Urinary bladder (tissue), 4 donors: ENCODE results near the gene MYZAP. TPM values are rescaled to one million over a fixed set of nuclear protein-coding genes. Genes with fewer than 3 reads are reported as not detected.
A peak's percentile ranks its signal among the peaks of the same experiment; 100 is the strongest.

Experiments used
- DNase-seq: peaks from one replicate; pipeline ENCODE4 v3.0.0-alpha.2; 2015; ENCODE audit errors: extremely low spot score
- H3K27ac ChIP-seq: one replicate; pipeline ENCODE4 v1.5.1; 2013; ENCODE audit warnings: low read depth, mild to moderate bottlenecking, moderate library complexity
- H3K36me3 ChIP-seq: one replicate; pipeline ENCODE4 v1.6.1; 2013; ENCODE audit warnings: mild to moderate bottlenecking, moderate library complexity; ENCODE audit not compliant: insufficient read depth
- H3K4me1 ChIP-seq: one replicate; pipeline ENCODE4 v1.6.1; 2013; ENCODE audit warnings: mild to moderate bottlenecking, moderate library complexity; ENCODE audit not compliant: insufficient read depth
- H3K4me3 ChIP-seq: one replicate; pipeline ENCODE4 v1.5.1; 2013; ENCODE audit warnings: low read depth, low read length
- WGBS: extraction: QIAGEN DNeasy Blood & Tissue Kit; methylation state at CpG from one replicate; pipeline ENCODE4 v1.1.7; 2013; 5-methylcytosine and 5-hydroxymethylcytosine counted together
- polyA plus RNA-seq: library from polyadenylated mRNA; stranded (reverse); fragments of 200-250 nt; gene quantifications from one replicate; pipeline ENCODE4 v1.2.3, GENCODE V29; 2013
- total RNA-seq: library from RNA; depleted of rRNA; stranded (reverse); fragments of >200 nt; gene quantifications from one replicate; pipeline ENCODE4 v1.2.3, GENCODE V29; 2014
- donor health status: healthy with polysubstance abuse.
- donor health status: healthy.

MYZAP gene
- total and polyA plus RNA-seq, 2 donors: 19.2 to 152 TPM

- WGBS: 53% methylated on average over 2 of the region's 2 CpGs
- peaks cover 1% of the 10 kb centered on the region for H3K4me1 ChIP-seq
- no peak for DNase-seq
- H3K36me3 ChIP-seq: no peaks in the 10 kb centered on the region
- H3K4me3 ChIP-seq: no peak overlapping the region
- peak overlapping the region; percentile 35 for H3K27ac ChIP-seq
Measured at GRCh38 chr15:57589754-57590153, 1.9 kb upstream of the MYZAP start.

DNA sequence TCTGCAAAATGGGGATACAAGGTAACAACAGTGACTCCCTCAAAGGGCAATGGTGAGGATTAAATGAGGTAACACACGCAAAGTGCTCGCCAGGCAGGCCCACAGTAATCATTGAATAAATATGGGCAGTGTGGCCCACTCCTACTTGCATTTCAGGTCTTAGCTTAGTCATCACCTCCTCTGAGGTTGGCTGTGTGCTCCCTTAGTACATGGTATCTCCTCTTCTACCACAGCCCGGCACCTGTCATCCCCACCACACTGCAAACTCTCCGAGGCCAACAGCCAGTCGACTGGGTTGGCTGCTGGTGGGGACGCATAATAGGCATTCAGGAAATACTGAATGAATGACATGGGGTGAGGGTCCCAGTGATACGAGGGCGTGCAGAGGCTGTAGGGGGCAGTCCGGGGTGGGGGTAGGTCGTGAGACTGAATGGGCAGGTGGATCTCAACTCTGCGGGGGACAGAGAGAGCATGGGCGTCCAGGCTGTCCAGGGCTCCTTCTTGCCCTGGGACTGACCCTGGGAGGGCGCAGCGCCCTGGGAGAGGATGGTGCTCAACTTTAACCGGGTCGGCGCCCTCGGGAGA, 375 bp upstream of the MYZAP start:
- no peak for DNase-seq
- H3K4me3 ChIP-seq: peak overlapping the region; percentile 82
- 23% methylated on average over 18 of the region's 18 CpGs for WGBS
- peaks cover 2% of the 10 kb centered on the region for H3K4me1 ChIP-seq
- no peaks in the 10 kb centered on the region for H3K36me3 ChIP-seq
- H3K27ac ChIP-seq: peak overlapping the region; percentile 33

DNA sequence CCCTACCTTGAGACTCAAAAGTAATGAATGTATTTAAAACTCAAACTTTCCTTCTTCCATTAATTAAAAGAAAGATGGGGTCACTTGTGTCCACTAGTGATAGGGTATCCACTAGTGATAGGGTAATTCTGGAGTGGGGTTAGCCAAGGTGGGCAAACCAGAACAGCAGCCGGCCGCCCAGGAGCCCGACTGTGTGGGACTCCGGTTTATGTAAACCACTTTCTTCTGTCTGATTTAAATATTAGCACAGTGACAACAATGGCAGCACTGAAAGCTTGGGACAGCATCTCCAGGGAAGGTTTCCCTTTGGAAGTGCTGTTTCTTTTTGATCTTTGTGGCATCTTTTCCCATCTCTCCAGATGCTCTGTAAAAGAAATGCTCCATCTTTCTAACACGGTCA, 722 bp downstream of the MYZAP start:
- H3K4me1 ChIP-seq: peaks cover 4% of the 10 kb centered on the region
- no peak for DNase-seq
- peak overlapping the region; percentile 26 for H3K27ac ChIP-seq
- peak overlapping the region; percentile 82 for H3K4me3 ChIP-seq
- 48% methylated on average over 5 of the region's 5 CpGs for WGBS
- no peaks in the 10 kb centered on the region for H3K36me3 ChIP-seq

DNA sequence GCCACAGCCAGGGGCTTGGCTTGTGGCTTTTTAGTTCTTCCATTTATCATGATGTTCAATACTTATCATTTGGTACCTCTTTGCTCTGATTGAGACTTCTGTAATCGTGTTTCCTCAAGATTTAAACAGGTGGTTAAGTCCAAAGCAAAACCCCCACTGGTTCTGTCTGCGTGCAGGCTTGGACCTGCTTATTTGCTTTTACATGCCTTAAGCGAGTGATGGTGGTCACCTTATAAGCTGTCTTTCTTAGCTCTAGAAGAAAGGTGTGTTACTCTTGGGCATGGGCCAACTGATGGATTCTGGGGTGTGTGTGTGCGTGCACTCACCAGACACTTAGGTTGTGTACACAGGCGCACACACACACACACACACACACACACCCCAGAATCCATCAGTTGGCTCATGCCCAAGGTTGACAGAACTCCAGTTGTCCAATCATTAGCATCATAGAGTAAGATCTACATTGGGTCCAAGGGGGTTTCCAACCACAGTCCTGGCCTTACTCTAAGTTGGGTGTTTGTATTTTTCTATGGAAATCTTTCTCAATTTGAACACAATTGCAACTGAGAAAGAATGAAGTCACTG, 1.2 kb downstream of the MYZAP start:
- 77% methylated on average over 5 of the region's 5 CpGs for WGBS
- Histone ChIP-seq H3K4me3 (peak overlapping the region; percentile 82), H3K27ac (peak overlapping the region; percentile 26), H3K4me1 (peaks cover 4% of the 10 kb centered on the region), H3K36me3 (no peaks in the 10 kb centered on the region)
- no peak for DNase-seq

- DNase-seq: no peak
- no peak overlapping the region for H3K27ac ChIP-seq
- 98% methylated on average over 6 of the region's 6 CpGs for WGBS
- no peak overlapping the region for H3K4me3 ChIP-seq
- no peaks in the 10 kb centered on the region for H3K36me3 ChIP-seq
- H3K4me1 ChIP-seq: peaks cover 4% of the 10 kb centered on the region
Measured at GRCh38 chr15:57594479-57594878, 2.8 kb downstream of the MYZAP start.

DNA sequence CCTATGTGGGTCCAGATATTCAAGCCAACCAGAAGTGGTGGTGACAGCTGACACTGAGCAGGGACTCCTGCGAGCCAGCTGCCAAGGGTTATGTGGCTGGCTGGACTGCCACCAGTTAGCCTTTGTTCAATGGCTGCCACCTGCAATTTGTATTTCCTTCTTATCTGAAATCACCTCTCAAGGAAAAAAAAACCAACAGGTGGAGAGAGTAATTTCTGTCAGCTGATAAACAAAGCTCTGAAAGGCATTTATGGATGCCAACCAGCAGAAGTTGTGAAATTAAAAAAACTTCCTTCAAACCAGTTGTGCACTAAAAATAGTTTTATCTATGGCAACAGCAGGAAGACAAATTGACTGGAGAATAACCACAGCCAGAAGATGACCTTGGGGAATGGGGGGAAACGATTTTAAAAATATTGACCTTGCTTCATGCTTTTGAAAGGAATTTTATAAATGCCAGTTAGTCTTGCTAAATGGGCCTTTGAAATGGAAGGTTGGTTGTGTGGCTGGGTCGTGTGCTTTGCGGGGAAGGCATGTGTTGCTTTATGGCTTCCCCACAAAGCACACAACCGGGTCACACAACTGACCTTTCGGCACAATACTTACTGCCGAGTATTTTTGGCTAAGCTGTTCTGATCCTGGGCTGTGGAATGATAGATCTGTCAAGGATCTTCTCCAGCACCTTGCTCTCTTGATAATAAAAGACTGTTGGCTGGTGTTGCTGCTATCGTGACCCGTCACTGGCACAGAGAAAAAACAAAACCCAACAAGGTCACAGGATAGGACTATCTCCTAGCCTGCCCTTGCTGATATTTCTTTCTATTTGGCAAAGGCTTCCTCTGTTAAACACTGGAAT, 3.5 kb downstream of the MYZAP start:
- Histone ChIP-seq H3K4me1 (peaks cover 3% of the 10 kb centered on the region), H3K27ac (no peak overlapping the region), H3K4me3 (no peak overlapping the region), H3K36me3 (no peaks in the 10 kb centered on the region)
- WGBS: 56% methylated on average over 9 of the region's 9 CpGs
- no peak for DNase-seq

DNA sequence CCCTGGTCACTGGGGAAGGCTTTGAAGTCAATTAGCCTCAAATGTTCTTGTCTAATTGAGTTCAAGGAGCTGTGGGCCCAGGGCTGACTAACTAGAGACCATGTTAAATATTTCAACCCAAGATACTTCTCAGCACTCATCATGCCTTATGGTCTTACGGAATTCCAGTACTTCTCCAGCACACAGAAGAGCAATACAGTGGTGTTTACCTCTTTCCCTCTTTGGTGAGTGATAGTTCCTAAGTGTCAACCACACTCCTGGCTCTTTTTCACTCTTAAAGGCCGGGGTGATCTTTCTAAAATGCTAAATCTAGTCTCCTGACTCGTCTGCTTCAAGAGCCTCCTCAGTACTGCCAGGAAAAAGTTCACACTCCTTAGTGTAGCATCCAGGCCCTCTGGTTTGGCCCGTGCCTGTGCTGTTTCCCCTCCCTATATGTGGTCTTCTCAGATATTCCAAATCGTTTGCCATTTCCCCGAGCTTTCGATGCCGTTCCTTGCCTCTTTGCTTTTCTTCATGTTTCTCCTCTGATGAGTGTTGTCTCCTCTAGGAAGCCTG, 4.7 kb downstream of the MYZAP start:
- WGBS: 73% methylated on average over 8 of the region's 8 CpGs

GRCh38 chr15:57596978-57597377, 5.3 kb downstream of the MYZAP start:
- 44% methylated on average over 4 of the region's 4 CpGs for WGBS
- H3K4me1 ChIP-seq: peaks cover 3% of the 10 kb centered on the region
- H3K36me3 ChIP-seq: no peaks in the 10 kb centered on the region
- DNase-seq: no peak
- no peak overlapping the region for H3K4me3 ChIP-seq
- H3K27ac ChIP-seq: no peak overlapping the region

More for the DNA sequence above, 4.7 kb downstream of the MYZAP start:
- Histone ChIP-seq H3K4me3 (no peak overlapping the region), H3K27ac (no peak overlapping the region), H3K36me3 (no peaks in the 10 kb centered on the region), H3K4me1 (peaks cover 3% of the 10 kb centered on the region)
- no peak for DNase-seq

- Histone ChIP-seq H3K4me3 (no peak overlapping the region), H3K27ac (no peak overlapping the region), H3K36me3 (no peaks in the 10 kb centered on the region), H3K4me1 (peaks cover 3% of the 10 kb centered on the region)
- DNase-seq: no peak
- WGBS: 39% methylated on average over 3 of the region's 3 CpGs
Measured at GRCh38 chr15:57597431-57597830, 5.7 kb downstream of the MYZAP start.

- H3K4me1 ChIP-seq: peaks cover 3% of the 10 kb centered on the region
- WGBS: 86% methylated on average over 5 of the region's 5 CpGs
Measured at GRCh38 chr15:57598346-57598745, 6.6 kb downstream of the MYZAP start.

DNA sequence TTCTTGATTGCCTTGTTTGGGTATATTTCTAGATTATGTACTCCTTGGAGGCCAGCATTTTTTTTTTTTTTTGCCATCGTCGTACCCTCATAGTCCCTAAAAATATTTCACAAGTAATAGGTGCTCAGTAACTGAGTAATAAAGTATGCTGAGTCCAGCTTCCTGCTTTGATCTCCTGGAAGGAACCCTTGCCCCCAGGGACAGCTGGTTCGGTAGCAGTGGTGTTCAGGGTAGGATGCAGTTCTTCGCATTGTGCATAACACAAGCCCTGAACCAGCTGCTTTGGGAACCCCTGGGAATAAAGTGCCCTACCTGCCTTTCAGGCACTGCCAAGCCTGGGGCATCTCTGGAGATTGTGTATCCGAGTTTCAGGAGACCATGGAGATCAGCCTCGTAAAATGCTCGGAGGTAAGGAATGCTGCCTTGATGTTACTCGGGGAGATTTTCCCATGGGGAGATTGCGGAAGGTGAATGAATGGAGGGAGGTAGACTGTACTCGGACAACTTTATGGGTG, 7.6 kb downstream of the MYZAP start:
- DNase-seq: no peak
- Histone ChIP-seq H3K4me3 (no peak overlapping the region), H3K36me3 (no peaks in the 10 kb centered on the region), H3K4me1 (peaks cover 3% of the 10 kb centered on the region), H3K27ac (no peak overlapping the region)
- 71% methylated on average over 10 of the region's 10 CpGs for WGBS

More at GRCh38 chr15:57598346-57598745, 6.6 kb downstream of the MYZAP start:
- DNase-seq: no peak
- Histone ChIP-seq H3K36me3 (no peaks in the 10 kb centered on the region), H3K4me3 (no peak overlapping the region), H3K27ac (peak overlapping the region; percentile 27)

GRCh38 chr15:57600197-57600596, 8.5 kb downstream of the MYZAP start:
- WGBS: 61% methylated on average over 1 of the region's 1 CpG
- no peak for DNase-seq
- Histone ChIP-seq H3K27ac (no peak overlapping the region), H3K36me3 (no peaks in the 10 kb centered on the region), H3K4me3 (no peak overlapping the region), H3K4me1 (peaks cover 3% of the 10 kb centered on the region)

DNA sequence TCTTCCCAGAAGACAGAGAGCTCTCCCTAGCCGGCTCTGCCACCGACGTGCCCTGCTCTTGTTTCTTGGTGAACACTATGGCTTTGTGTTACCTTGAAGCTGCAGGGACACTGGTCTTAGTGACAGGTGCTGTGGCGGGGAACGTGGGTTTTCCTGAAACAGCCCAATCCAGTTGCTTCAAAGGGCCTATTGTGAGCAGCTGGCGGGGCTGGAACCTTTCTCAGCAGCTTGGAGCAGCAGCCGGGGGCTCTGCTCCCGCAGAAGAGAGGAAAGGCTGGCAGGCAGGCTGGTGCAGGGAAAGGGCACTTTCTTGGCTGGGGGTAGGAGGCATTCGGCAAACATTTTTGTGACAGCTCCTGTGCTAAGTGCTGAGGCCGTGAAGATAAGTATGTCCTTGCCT, 12.8 kb downstream of the MYZAP start:
- Histone ChIP-seq H3K4me3 (no peak overlapping the region), H3K36me3 (no peaks in the 10 kb centered on the region), H3K27ac (no peak overlapping the region), H3K4me1 (peaks cover 7% of the 10 kb centered on the region)
- DNase-seq: no peak
- 83% methylated on average over 10 of the region's 10 CpGs for WGBS
